ENCODE measurements around the gene MICAL3.
"Not testable (repeated sequence)": the region's sequence is repeated elsewhere in the genome, so short reads cannot be mapped to it uniquely, and the experiment has no call there.

MICAL3 gene

DNA sequence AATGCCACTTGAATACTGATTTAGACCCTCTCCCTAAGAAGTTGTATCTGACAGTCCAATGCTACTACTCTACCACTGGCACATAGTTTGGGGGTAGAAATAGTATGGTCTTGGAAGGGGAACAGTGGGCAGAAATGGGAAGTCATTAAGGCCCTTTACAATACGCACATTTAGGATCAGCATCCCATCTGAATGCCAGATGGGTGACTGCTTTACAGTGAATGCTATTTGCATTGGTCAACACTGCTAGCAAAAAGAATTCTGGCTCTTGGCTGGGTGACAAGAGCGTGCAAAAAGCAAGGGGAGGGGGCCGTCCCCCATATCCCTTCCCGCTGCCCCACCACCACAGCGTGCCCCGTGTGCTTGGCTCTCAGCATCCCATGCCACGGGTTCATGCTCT, 145.4 kb downstream of the MICAL3 start:
- TF ChIP-seq, protein P1, sequence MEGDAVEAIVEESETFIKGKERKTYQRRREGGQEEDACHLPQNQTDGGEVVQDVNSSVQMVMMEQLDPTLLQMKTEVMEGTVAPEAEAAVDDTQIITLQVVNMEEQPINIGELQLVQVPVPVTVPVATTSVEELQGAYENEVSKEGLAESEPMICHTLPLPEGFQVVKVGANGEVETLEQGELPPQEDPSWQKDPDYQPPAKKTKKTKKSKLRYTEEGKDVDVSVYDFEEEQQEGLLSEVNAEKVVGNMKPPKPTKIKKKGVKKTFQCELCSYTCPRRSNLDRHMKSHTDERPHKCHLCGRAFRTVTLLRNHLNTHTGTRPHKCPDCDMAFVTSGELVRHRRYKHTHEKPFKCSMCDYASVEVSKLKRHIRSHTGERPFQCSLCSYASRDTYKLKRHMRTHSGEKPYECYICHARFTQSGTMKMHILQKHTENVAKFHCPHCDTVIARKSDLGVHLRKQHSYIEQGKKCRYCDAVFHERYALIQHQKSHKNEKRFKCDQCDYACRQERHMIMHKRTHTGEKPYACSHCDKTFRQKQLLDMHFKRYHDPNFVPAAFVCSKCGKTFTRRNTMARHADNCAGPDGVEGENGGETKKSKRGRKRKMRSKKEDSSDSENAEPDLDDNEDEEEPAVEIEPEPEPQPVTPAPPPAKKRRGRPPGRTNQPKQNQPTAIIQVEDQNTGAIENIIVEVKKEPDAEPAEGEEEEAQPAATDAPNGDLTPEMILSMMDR (conservative IDR thresholded peaks at IDR 0.05; ENCODE audit: low read depth, low read length), result no peak
- DNase-seq (ENCODE audit: low read depth), result no peak
- no peak overlapping the region for H3K4me3 ChIP-seq (ENCODE audit: low read length)

DNA sequence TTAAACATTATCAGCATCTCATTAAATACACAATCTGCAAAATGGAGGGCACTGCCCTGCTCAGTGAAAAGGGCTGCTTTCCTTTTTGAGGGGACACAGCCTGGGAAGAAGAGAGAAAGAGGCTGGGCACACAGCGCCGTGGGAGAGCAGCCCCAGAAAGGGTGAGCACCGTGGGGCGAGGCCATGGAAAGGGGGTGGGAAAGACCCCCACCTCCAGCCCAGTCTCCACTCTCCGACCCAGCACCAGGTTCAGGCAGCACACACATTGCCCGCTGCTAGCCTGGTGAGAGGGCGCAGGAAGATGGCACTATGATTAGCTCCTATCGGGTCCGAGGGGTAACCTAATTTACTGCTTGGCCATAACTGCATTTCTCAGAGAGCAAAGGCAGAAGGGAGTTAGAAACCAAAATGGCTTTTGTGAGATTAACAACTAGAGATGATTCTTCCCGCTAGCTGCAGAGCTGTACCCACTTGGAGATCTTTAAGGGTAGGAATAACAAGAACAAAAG, 146.1 kb downstream of the MICAL3 start:
- H3K4me3 ChIP-seq (ENCODE audit: low read length), result no peak overlapping the region
- DNase-seq (ENCODE audit: low read depth), result no peak
- TF ChIP-seq, protein P1 (conservative IDR thresholded peaks at IDR 0.05; ENCODE audit: low read depth, low read length), result no peak

DNA sequence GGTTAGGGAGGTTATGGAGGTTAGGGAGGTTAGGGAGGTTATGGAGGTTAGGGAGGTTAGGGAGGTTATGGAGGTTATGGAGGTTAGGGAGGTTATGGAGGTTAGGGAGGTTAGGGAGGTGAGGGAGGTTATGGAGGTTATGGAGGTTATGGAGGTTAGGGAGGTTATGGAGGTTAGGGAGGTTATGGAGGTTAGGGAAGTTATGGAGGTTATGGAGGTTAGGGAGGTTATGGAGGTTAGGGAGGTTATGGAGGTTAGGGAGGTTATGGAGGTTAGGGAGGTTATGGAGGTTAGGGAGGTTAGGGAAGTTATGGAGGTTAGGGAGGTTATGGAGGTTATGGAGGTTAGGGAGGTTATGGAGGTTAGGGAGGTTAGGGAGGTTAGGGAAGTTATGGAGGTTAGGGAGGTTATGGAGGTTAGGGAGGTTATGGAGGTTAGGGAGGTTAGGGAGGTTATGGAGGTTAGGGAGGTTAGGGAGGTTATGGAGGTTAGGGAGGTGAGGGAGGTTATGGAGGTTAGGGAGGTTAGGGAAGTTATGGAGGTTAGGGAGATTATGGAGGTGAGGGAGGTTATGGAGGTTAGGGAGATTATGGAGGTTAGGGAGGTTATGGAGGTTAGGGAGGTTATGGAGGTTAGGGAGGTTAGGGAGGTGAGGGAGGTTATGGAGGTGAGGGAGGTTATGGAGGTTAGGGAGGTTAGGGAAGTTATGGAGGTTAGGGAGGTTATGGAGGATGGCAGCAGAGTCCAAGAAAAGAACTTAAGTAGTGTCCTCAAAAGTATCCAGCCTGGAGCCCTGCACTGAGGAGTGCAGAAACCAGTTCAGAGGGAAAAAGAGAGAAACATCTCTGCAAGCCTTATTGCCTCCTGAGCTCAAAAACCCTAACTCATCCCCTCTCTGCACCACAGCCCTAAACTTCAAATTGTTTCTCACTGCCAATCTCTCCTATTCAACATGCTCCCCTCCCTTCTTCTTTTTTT, 147.2 kb downstream of the MICAL3 start:
- DNase-seq (ENCODE audit: low read depth), result not testable (repeated sequence)

GRCh38 chr22:17876306-17876831, 148.0 kb downstream of the MICAL3 start:
- DNase-seq (ENCODE audit: low read depth), result no peak
- TF ChIP-seq, protein P1 (conservative IDR thresholded peaks at IDR 0.05; ENCODE audit: low read depth, low read length), result no peak
- no peak overlapping the region for H3K4me3 ChIP-seq (ENCODE audit: low read length)

More for the DNA sequence above, 147.2 kb downstream of the MICAL3 start:
- not testable (repeated sequence) for H3K4me3 ChIP-seq (ENCODE audit: low read length)

DNA sequence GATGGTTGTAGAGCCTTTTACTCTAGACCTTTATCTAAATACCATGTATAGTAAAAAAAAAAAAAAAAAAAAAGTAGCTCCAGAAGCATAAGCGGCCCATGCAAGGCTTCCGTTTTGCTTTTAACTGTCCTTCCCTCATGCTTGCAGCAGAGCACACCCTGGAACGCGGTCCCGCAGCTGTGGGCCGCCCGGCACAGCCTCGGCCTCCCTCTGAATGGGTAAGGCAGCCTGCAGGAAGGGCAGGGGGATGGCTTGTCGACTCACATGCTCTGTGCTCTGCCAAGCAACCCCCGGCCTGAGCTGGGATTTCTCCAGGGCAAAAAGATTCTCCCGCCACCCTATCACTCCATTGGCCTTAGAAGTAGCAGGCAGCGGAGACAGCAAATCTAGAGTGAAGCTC, 148.7 kb downstream of the MICAL3 start:
- TF ChIP-seq, protein P1 (conservative IDR thresholded peaks at IDR 0.05; ENCODE audit: low read depth, low read length), result no peak
- no peak overlapping the region for H3K4me3 ChIP-seq (ENCODE audit: low read length)
- no peak for DNase-seq (ENCODE audit: low read depth)

GRCh38 chr22:17875156-17875555, 149.2 kb downstream of the MICAL3 start:
- TF ChIP-seq, protein P1 (conservative IDR thresholded peaks at IDR 0.05; ENCODE audit: low read depth, low read length), result no peak
- no peak for DNase-seq (ENCODE audit: low read depth)
- H3K4me3 ChIP-seq (ENCODE audit: low read length), result no peak overlapping the region

DNA sequence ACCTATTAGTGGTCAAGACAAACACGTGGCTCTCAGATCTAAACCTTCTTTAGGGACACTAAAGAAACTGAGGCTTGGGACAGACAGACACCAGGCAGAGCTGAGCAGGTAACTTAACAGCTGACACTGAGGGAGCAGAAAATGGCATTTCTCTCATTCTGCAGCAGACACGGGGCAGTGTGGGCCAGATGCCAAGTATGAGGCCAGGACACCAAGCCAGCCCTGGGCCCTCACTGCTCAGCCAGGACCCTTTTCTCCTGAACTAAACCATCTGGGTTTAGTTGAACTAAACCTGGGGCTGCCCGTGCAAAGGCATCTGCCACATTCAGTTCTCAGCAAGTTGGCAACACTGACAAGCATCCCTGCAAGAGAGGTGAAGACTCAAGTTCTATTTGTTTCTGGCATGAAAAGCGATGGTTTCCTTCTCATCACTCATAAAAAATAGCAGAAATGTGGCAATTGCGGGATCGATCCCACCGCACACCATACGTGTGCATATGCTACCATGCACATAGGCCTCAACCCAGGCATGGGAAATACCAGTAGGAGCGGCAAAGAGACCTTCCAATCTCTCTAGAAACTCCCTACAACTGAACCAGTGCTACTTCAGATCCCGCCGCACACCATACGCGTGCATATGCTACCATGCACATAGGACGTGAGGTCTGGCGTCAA, 150.0 kb downstream of the MICAL3 start:
- TF ChIP-seq, protein P1 (conservative IDR thresholded peaks at IDR 0.05; ENCODE audit: low read depth, low read length), result no peak
- DNase-seq (ENCODE audit: low read depth), result no peak
- H3K4me3 ChIP-seq (ENCODE audit: low read length), result no peak overlapping the region

All from retinal pigment epithelial cell (primary cell).